ENCODE results near the gene REV1.

GRCh38 chr2:99389371-99389770 lies 100.4 kb downstream of the REV1 start:
- TF ChIP-seq, protein P1, sequence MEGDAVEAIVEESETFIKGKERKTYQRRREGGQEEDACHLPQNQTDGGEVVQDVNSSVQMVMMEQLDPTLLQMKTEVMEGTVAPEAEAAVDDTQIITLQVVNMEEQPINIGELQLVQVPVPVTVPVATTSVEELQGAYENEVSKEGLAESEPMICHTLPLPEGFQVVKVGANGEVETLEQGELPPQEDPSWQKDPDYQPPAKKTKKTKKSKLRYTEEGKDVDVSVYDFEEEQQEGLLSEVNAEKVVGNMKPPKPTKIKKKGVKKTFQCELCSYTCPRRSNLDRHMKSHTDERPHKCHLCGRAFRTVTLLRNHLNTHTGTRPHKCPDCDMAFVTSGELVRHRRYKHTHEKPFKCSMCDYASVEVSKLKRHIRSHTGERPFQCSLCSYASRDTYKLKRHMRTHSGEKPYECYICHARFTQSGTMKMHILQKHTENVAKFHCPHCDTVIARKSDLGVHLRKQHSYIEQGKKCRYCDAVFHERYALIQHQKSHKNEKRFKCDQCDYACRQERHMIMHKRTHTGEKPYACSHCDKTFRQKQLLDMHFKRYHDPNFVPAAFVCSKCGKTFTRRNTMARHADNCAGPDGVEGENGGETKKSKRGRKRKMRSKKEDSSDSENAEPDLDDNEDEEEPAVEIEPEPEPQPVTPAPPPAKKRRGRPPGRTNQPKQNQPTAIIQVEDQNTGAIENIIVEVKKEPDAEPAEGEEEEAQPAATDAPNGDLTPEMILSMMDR (IDR thresholded peaks at IDR 0.05; ENCODE audit: insufficient read depth, low read length, poor library complexity, severe bottlenecking): no peak
- no peak for TF ChIP-seq EZH2phosphoT487 (conservative IDR thresholded peaks at IDR 0.05; ENCODE audit: low read length)

All from SU-DHL-6 (cell line).